ENCODE data around the gene ACSL5. TPM values are rescaled to one million over a fixed set of nuclear protein-coding genes. Genes with fewer than 3 reads are reported as not detected.
"Not testable (repeated sequence)": the region's sequence is repeated elsewhere in the genome, so short reads cannot be mapped to it uniquely, and the experiment has no call there.

ACSL5 gene
- total RNA-seq, 1 donor from 2014 or later: 0.64 TPM

- DNase-seq (ENCODE audit: low spot score): no peak
- Mint-ChIP-seq H3K27ac (ENCODE audit: unreplicated experiment) (no peak overlapping the region), H3K27me3 (ENCODE audit: unreplicated experiment) (peaks cover 9% of the 10 kb centered on the region), H3K9me3 (ENCODE audit: unreplicated experiment) (no peaks in the 10 kb centered on the region), H3K36me3 (ENCODE audit: low read depth, unreplicated experiment) (peaks cover 4% of the 10 kb centered on the region), H3K4me3 (ENCODE audit: unreplicated experiment) (no peak overlapping the region), H3K4me1 (ENCODE audit: unreplicated experiment) (peaks cover 12% of the 10 kb centered on the region)
- no peak for TF ChIP-seq CTCF (IDR thresholded peaks at IDR 0.05; ENCODE audit: unreplicated experiment)
These were observed 1.9 kb downstream of the ACSL5 start for GRCh38 chr10:112375721-112376395.

- no peak overlapping the region for H3K4me3 Mint-ChIP-seq (ENCODE audit: unreplicated experiment)
- no peak for TF ChIP-seq CTCF (IDR thresholded peaks at IDR 0.05; ENCODE audit: unreplicated experiment)
- peaks cover 9% of the 10 kb centered on the region for H3K27me3 Mint-ChIP-seq (ENCODE audit: unreplicated experiment)
- no peak for DNase-seq (ENCODE audit: low spot score)
- peaks cover 12% of the 10 kb centered on the region for H3K4me1 Mint-ChIP-seq (ENCODE audit: unreplicated experiment)
- H3K36me3 Mint-ChIP-seq (ENCODE audit: low read depth, unreplicated experiment): peaks cover 4% of the 10 kb centered on the region
- H3K27ac Mint-ChIP-seq (ENCODE audit: unreplicated experiment): no peak overlapping the region
- no peaks in the 10 kb centered on the region for H3K9me3 Mint-ChIP-seq (ENCODE audit: unreplicated experiment)
These were observed 2.5 kb downstream of the ACSL5 start for GRCh38 chr10:112376396-112376790.

GRCh38 chr10:112377116-112377515 is 3.2 kb downstream of the ACSL5 start:
- H3K4me3 Mint-ChIP-seq (ENCODE audit: unreplicated experiment); H3K27ac Mint-ChIP-seq (ENCODE audit: unreplicated experiment); H3K9me3 Mint-ChIP-seq (ENCODE audit: unreplicated experiment); H3K27me3 Mint-ChIP-seq (ENCODE audit: unreplicated experiment); DNase-seq (ENCODE audit: low spot score); H3K36me3 Mint-ChIP-seq (ENCODE audit: low read depth, unreplicated experiment): not testable (repeated sequence)
- peaks cover 12% of the 10 kb centered on the region for H3K4me1 Mint-ChIP-seq (ENCODE audit: unreplicated experiment)

- Mint-ChIP-seq H3K4me3 (ENCODE audit: unreplicated experiment) (no peak overlapping the region), H3K9me3 (ENCODE audit: unreplicated experiment) (no peaks in the 10 kb centered on the region), H3K27ac (ENCODE audit: unreplicated experiment) (no peak overlapping the region), H3K4me1 (ENCODE audit: unreplicated experiment) (peaks cover 12% of the 10 kb centered on the region), H3K36me3 (ENCODE audit: low read depth, unreplicated experiment) (peaks cover 4% of the 10 kb centered on the region), H3K27me3 (ENCODE audit: unreplicated experiment) (peaks cover 6% of the 10 kb centered on the region)
- TF ChIP-seq CTCF (IDR thresholded peaks at IDR 0.05; ENCODE audit: unreplicated experiment): no peak
- no peak for DNase-seq (ENCODE audit: low spot score)
These were observed 5.8 kb downstream of the ACSL5 start for GRCh38 chr10:112379635-112380296.

GRCh38 chr10:112382515-112383235 is 8.8 kb downstream of the ACSL5 start:
- no peak overlapping the region for H3K27ac Mint-ChIP-seq (ENCODE audit: unreplicated experiment)
- no peak for TF ChIP-seq CTCF (IDR thresholded peaks at IDR 0.05; ENCODE audit: unreplicated experiment)
- H3K4me3 Mint-ChIP-seq (ENCODE audit: unreplicated experiment): no peak overlapping the region
- H3K27me3 Mint-ChIP-seq (ENCODE audit: unreplicated experiment): peaks cover 4% of the 10 kb centered on the region
- no peaks in the 10 kb centered on the region for H3K9me3 Mint-ChIP-seq (ENCODE audit: unreplicated experiment)
- no peaks in the 10 kb centered on the region for H3K4me1 Mint-ChIP-seq (ENCODE audit: unreplicated experiment)
- DNase-seq (ENCODE audit: low spot score): no peak
- H3K36me3 Mint-ChIP-seq (ENCODE audit: low read depth, unreplicated experiment): peaks cover 4% of the 10 kb centered on the region
